H1 (cell line): ENCODE results near the gene TTC27. TPM values are rescaled to one million over a fixed set of nuclear protein-coding genes. Genes with fewer than 3 reads are reported as not detected.

ENCODE experiments used
- CBX5 ChIP-seq: fragments of 300-800, 300-1000 bp; sonication (generic); IDR thresholded peaks from 2 replicates; pipeline ENCODE4 v1.7.1; 2016; ENCODE audit warnings: antibody characterized with exemption, low read length, low read depth
- CBX8 ChIP-seq: fragments of 300-800, 300-1000 bp; sonication (generic); IDR thresholded peaks from 2 replicates; pipeline ENCODE4 v1.7.1; 2016; ENCODE audit warnings: low read depth, low read length, borderline replicate concordance
- CTBP2 ChIP-seq: IDR thresholded peaks from 2 replicates; pipeline ENCODE4 v1.7.0; 2011; ENCODE audit warnings: borderline replicate concordance, mild to moderate bottlenecking, moderate library complexity, mixed read lengths, low read length; ENCODE audit not compliant: insufficient read depth, insufficient read length
- E2F6 ChIP-seq: IDR thresholded peaks from 2 replicates; pipeline ENCODE4 v1.6.1; 2012; ENCODE audit warnings: inconsistent platforms
- MAX ChIP-seq: IDR thresholded peaks from 2 replicates; pipeline ENCODE4 v1.6.1; 2012; ENCODE audit warnings: inconsistent platforms
- POLR2AphosphoS5 ChIP-seq: IDR thresholded peaks from 2 replicates; pipeline ENCODE4 v1.6.1; 2011; ENCODE audit warnings: low read depth, low read length
- SIX5 ChIP-seq: IDR thresholded peaks from 2 replicates; pipeline ENCODE4 v1.6.1; 2011; ENCODE audit warnings: mild to moderate bottlenecking, low read depth, low read length
- SRF ChIP-seq: IDR thresholded peaks from 2 replicates; pipeline ENCODE4 v1.6.1; 2011; ENCODE audit warnings: mild to moderate bottlenecking, low read depth, low read length, moderate library complexity
- TAF7 ChIP-seq: optimal IDR thresholded peaks from 2 replicates; pipeline ENCODE3; 2011; ENCODE audit warnings: low read depth, mild to moderate bottlenecking, inconsistent platforms, low read length, moderate library complexity, borderline replicate concordance
- TBP ChIP-seq: IDR thresholded peaks from 2 replicates; pipeline ENCODE4 v1.6.1; 2011; ENCODE audit warnings: low read depth, low read length, improper control_type of control experiment
- polyA plus RNA-seq, 7 experiments: library from polyadenylated mRNA; depleted of rRNA in 3 of 7; stranded (reverse) in 5 of 7; unstranded in 2 of 7; fragments of >200 nt in 5 of 7; fragments of 200-250 nt in 2 of 7; gene quantifications; 1 replicate in 5 of 7; 2 replicates in 1 of 7; 4 replicates in 1 of 7; pipeline versions ENCODE4 v1.2.1 to v1.2.3, GENCODE V29; 2011 to 2013; ENCODE audit warnings: missing spikeins in 2 of 7, mixed read lengths in 2 of 7
- total RNA-seq: library from RNA; stranded (reverse); fragmentation: NEBNext Ultra II Directional; extraction: Animal tissue kit (Norgen Biotek cat#: 25700); gene quantifications from 2 replicates; pipeline ENCODE4 v1.2.1, GENCODE V29; 2021
- TF ChIP-seq, protein P1 (sequence below): IDR thresholded peaks from 2 replicates; pipeline ENCODE4 v1.6.1; 2012; ENCODE audit warnings: low read length, inconsistent platforms

TTC27 gene
- total and polyA plus RNA-seq, 2 of the 8 experiments (the other 6 are each of a cell fraction or from before 2014, with no cell fraction given), result 13.8 to 29.1 TPM

DNA sequence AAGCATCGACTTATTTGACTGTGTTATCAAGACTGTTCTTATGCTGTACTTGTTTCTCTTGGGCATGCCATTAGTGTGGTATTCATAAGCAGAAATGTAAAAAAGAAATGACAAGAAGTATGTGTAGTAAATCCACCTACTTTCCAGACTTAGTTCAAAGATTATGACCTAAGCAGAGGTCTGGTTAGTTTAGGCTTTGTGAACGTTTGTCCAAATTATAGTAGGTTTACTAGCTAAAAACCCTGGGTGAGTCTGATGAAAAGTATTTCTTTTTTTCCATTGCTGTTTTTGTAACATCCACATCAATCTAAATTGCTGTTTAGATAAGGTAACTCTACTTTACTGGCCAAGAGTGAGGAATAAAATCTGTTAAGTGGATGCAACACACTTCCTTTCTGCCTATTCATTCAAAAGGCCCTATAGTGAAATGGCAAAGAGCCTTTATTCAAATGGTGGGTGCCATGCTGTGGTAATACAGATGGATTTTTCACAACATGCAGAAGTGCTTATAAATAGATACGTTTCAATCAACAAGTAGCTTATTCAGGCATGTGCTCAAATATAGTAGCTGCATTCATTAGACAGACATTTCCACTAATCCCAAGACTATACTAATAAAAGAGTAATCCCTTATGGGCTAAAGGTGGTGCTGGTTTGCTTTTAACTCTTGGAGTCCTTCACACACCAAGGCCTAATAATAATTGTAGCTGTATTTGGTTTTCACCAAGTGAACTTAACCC lies 196.4 kb downstream of the TTC27 start (continued):
- no peak for TF ChIP-seq CTBP2
- TF ChIP-seq SRF, result no peak
- TF ChIP-seq TAF7, result no peak
- TF ChIP-seq CBX8, result no peak
- TF ChIP-seq CBX5, result no peak
- TF ChIP-seq, protein P1, sequence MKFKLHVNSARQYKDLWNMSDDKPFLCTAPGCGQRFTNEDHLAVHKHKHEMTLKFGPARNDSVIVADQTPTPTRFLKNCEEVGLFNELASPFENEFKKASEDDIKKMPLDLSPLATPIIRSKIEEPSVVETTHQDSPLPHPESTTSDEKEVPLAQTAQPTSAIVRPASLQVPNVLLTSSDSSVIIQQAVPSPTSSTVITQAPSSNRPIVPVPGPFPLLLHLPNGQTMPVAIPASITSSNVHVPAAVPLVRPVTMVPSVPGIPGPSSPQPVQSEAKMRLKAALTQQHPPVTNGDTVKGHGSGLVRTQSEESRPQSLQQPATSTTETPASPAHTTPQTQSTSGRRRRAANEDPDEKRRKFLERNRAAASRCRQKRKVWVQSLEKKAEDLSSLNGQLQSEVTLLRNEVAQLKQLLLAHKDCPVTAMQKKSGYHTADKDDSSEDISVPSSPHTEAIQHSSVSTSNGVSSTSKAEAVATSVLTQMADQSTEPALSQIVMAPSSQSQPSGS, result no peak
- TF ChIP-seq MAX, result no peak
- TF ChIP-seq SIX5, result no peak
- no peak for TF ChIP-seq TBP
- no peak for TF ChIP-seq E2F6
- no peak for TF ChIP-seq POLR2AphosphoS5
